AG08396 (cell line): ENCODE measurements around the gene EMP1.

Experiments used
- DNase-seq: peaks from one replicate; pipeline ENCODE4 v3.0.0; 2012; ENCODE audit warnings: low spot score, mixed read lengths

Gene EMP1

GRCh38 chr12:13223179-13223804, 26.8 kb downstream of the EMP1 start:
- DNase-seq = peak; percentile 71

GRCh38 chr12:13223941-13224340, 27.4 kb downstream of the EMP1 start:
- no peak for DNase-seq

- DNase-seq = no peak
Observed at GRCh38 chr12:13227191-13227590, 30.7 kb downstream of the EMP1 start.

- no peak for DNase-seq
Observed at GRCh38 chr12:13228579-13228978, 32.1 kb downstream of the EMP1 start.

GRCh38 chr12:13229504-13229903, 33.0 kb downstream of the EMP1 start:
- no peak for DNase-seq

GRCh38 chr12:13230500-13230899, 34.0 kb downstream of the EMP1 start:
- no peak for DNase-seq

GRCh38 chr12:13233830-13234641, 37.5 kb downstream of the EMP1 start:
- DNase-seq = peak; percentile 58

GRCh38 chr12:13238204-13238603, 41.7 kb downstream of the EMP1 start:
- no peak for DNase-seq

- DNase-seq = no peak
Observed at GRCh38 chr12:13241833-13242488, 45.4 kb downstream of the EMP1 start.

GRCh38 chr12:13242936-13243335, 46.4 kb downstream of the EMP1 start:
- no peak for DNase-seq

GRCh38 chr12:13243516-13244070, 47.1 kb downstream of the EMP1 start:
- no peak for DNase-seq

GRCh38 chr12:13247596-13247995, 51.1 kb downstream of the EMP1 start:
- no peak for DNase-seq

- DNase-seq = no peak
Observed at GRCh38 chr12:13248964-13249363, 52.4 kb downstream of the EMP1 start.

GRCh38 chr12:13250416-13250815, 53.9 kb downstream of the EMP1 start:
- DNase-seq = peak; percentile 57

GRCh38 chr12:13251521-13251920, 55.0 kb downstream of the EMP1 start:
- no peak for DNase-seq

GRCh38 chr12:13252024-13252423, 55.5 kb downstream of the EMP1 start:
- no peak for DNase-seq

GRCh38 chr12:13252616-13253015, 56.1 kb downstream of the EMP1 start:
- DNase-seq = no peak

- no peak for DNase-seq
Observed at GRCh38 chr12:13253966-13254760, 57.6 kb downstream of the EMP1 start.

- DNase-seq = peak; percentile 93
Observed at GRCh38 chr12:13255792-13256691, 59.5 kb downstream of the EMP1 start.

GRCh38 chr12:13256692-13257045, 60.1 kb downstream of the EMP1 start:
- no peak for DNase-seq

- no peak for DNase-seq
Observed at GRCh38 chr12:13257356-13257875, 60.9 kb downstream of the EMP1 start.
